IPS-NIHi7 (cell line): Measurements from ENCODE around the gene TMUB2.

Experiments used
- DNase-seq: peaks from one replicate; pipeline ENCODE4 v3.0.0; 2012; ENCODE audit warnings: mixed read lengths; ENCODE audit errors: extremely low spot score

The TMUB2 gene

DNA sequence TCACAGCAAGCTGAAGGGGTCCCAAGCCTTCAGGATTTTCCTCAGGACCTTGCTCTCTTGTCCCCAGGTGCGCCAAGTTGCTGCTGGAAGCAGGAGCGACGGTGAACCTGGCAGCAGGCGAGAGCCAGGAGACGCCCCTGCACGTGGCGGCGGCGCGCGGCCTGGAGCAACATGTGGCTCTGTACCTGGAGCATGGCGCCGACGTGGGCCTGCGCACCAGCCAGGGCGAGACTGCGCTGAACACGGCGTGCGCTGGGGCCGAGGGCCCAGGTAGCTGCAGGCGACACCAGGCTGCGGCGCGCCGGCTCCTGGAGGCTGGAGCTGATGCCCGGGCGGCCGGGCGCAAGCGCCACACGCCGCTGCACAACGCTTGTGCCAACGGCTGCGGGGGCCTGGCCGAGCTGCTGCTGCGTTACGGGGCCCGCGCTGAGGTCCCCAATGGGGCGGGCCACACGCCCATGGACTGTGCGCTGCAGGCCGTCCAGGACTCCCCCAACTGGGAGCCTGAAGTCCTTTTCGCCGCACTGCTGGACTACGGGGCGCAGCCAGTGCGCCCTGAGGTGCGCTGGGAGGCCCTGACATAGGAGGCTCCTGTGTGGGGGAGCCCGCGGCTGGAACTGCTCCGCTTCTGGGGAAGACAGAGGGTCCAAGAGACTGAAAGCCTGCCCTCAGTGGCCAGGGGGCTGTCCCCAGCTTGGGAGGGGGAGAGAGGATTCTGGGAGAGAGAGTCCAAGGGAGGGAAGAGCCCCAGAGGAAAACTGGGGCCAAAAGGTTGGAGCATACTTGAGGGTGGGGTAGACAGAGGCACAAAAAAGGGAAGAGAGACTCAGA lies 9.9 kb upstream of the TMUB2 start:
- no peak for DNase-seq

DNA sequence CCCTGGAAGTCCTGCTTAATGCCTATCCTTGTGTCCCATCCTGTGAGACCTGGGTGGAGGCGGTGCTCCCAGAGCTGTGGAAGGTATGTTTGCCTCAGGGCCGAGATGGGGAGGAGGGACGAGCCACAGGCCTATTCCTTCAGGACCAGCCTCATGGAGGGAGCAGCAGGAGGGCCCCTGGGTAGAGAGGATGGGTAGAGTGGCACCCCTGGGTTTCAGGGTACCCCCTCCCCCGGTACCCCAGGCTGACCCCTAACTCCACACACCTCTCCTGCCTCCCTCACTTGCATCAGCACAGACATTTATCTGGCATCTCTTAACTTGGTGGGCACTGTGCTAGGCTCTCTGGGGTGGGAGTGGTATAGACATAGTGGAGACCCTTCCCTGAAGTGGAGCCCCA lies 9.1 kb upstream of the TMUB2 start:
- no peak for DNase-seq

DNA sequence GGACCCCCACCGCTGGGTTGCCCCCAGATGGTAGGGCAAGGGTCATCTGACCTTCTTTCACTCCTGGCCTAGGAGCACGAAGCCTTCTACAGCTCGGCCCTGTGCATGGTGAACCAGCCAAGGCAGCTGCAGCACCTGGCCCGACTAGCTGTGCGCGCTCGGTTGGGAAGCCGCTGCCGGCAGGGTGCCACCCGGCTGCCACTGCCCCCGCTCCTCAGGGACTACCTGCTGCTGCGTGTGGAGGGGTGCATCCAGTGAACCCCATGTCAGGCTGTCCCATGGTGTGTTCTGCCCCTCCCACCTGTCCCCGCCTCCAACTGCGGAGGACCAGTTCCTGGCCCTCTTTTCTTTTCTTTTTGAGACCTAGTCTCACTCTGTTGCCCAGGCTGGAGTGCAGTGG lies 8.6 kb upstream of the TMUB2 start:
- DNase-seq, result no peak

DNA sequence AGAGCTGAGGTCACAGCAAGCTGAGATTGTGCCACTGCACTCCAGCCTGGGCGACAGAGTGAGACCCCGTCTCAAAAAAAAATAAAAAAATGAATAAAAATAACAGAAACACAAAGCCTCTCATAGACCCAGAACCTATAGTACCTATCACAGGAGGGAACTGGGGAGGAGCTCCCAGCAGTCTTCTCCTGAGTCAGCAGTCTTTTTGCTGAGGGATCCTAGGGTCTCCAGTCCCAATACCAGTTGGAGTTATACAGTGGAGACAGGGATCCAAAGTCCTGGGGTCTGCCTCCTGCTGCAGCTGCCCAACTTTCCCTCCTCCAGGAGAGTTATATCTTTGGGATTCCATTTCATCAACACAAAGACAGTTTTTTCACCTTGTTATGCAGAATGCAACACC lies 3.7 kb upstream of the TMUB2 start:
- DNase-seq, result no peak

DNA sequence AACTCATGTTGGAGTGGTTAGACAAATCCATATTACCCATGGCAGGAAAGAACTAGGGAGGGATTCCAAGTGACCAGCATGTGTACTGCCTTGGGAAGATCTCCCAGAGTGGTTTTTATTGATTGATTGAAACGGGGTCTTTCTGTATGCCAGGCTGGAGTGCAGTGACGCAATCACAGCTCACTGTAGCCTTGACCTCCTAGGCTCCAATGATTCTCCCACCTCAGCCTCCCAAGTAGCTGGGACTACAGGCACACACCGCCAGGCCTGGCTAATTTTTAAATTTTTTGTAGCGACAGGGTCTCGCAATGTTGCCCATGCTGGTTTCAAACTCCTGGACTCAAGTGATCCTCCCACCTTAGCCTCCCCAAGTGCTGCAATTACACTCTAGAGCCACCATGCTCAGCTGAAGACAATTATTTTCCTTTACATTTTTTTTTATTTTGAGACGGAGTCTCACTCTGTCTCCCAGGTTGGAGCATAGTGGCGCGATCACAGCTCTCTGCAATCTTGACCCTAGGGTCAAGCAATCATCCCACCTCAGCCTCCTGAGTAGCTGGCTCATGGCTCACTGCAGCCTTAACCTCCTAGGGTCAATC lies 2.5 kb upstream of the TMUB2 start:
- no peak for DNase-seq

DNA sequence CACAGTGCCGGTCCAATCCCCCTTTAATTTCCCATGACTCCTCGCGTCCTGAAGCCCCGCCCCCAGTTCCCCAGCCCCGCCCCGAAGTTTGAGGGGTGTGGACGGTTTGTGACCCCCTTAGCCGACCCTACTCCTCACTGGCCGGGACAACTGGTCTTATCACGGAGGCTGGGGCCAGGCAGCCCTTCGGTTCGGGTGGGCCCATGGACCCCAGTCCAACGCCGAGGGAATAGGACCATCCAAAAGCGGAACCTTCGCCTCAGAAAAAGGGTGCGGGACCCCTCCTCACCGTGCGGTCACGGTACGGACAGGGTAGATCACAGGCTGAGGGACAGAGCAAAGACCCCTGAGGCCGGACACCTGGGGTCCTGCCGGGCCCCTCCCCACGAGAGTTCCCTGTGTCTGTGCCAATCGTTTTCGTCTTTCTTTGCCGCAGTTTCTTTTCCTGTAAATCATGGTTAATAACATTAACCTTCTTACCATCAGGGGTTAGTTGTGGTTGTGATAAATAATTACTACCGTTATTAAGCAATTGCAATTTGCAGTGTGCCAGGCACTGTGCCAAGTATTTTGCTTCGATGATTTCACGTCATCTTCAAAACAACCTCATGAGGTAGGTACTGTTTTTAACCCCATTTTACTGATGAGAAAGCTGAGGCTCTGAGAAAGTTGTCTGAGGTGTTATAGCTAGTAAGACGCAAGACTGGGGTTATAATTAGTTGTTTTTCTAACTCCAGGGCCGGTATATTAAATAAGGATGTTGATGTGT lies 543 bp downstream of the TMUB2 start:
- DNase-seq, result no peak

DNA sequence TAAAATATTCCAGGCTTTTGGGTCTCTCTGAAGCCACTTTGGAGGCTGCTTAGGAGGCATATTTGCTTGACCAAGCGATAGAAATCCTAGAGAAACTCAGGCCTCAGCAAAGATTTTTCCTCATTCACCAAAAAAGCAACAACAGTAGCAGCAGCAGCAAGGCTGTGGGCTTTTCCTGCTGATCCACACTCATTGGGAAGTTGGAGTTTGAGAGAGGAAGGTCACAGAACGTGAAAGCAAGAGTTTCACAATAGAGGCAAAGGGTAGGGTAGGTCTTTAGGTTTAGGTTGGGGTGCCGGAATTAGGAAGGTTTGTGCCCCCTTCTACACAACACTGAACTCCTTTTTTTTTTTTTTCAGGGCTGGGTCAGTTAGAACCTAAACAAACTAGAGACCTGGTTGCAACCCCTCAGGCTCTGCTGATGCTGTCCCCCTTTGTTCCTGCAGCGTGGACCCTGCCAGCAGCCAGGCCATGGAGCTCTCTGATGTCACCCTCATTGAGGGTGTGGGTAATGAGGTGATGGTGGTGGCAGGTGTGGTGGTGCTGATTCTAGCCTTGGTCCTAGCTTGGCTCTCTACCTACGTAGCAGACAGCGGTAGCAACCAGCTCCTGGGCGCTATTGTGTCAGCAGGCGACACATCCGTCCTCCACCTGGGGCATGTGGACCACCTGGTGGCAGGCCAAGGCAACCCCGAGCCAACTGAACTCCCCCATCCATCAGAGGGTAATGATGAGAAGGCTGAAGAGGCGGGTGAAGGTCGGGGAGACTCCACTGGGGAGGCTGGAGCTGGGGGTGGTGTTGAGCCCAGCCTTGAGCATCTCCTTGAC lies 2.0 kb downstream of the TMUB2 start:
- DNase-seq, result no peak

DNA sequence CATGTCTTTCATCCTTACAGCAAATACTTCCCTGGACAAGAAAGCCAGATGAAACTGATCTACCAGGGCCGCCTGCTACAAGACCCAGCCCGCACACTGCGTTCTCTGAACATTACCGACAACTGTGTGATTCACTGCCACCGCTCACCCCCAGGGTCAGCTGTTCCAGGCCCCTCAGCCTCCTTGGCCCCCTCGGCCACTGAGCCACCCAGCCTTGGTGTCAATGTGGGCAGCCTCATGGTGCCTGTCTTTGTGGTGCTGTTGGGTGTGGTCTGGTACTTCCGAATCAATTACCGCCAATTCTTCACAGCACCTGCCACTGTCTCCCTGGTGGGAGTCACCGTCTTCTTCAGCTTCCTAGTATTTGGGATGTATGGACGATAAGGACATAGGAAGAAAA lies 3.7 kb downstream of the TMUB2 start:
- no peak for DNase-seq

DNA sequence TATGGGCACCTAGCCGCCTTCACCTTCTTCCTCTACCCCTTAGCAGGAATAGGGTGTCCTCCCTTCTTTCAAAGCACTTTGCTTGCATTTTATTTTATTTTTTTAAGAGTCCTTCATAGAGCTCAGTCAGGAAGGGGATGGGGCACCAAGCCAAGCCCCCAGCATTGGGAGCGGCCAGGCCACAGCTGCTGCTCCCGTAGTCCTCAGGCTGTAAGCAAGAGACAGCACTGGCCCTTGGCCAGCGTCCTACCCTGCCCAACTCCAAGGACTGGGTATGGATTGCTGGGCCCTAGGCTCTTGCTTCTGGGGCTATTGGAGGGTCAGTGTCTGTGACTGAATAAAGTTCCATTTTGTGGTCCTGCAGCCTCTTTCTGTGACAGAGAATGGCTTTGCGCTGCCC lies 4.6 kb downstream of the TMUB2 start:
- DNase-seq, result no peak

DNA sequence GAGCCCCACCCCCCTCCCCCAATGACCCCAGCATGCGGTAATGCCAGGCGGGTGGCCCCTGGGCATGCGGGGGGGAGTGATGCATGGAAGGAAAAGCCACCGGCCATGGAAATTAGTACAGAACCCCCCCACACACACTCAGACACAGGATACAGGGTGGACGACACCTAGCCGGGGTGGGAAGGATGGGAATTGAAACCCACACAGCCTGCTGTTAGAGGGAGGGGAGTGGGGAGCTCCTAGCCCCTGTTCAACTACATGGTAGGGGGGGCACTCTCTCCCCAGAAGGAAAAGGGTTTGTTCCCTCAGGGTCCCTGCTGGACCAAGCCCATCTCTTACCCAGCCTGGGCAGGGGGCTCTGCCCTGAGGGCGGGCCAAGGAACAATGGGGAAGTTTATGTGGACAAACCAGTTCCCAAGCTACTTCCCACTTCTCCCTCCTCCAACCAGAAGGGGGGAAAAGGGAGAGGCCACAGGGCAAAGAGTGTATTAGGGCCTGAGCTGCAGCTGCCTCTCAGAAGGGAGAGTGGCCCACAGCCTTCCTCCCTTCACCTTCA lies 5.2 kb downstream of the TMUB2 start:
- DNase-seq, result peak; percentile 44

DNA sequence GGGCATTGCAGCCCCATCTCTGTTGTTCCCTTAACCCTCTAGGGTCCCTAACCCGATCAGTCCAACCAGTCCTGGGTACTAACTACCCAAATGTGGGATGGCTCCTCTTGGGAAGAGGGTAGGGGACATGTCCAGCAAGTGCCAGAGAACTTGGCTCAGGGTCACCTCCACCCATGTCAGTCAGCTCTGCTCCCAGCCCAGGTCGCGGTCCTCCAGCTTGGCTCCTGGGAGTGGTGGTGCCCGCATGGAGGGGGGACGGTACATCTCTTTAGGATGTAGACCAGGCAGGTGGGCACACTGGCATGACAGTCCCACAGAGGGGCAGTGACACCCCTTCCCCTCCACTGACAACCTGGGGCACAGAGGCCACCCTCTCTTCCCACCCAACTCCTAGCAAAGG lies 6.0 kb downstream of the TMUB2 start:
- no peak for DNase-seq

DNA sequence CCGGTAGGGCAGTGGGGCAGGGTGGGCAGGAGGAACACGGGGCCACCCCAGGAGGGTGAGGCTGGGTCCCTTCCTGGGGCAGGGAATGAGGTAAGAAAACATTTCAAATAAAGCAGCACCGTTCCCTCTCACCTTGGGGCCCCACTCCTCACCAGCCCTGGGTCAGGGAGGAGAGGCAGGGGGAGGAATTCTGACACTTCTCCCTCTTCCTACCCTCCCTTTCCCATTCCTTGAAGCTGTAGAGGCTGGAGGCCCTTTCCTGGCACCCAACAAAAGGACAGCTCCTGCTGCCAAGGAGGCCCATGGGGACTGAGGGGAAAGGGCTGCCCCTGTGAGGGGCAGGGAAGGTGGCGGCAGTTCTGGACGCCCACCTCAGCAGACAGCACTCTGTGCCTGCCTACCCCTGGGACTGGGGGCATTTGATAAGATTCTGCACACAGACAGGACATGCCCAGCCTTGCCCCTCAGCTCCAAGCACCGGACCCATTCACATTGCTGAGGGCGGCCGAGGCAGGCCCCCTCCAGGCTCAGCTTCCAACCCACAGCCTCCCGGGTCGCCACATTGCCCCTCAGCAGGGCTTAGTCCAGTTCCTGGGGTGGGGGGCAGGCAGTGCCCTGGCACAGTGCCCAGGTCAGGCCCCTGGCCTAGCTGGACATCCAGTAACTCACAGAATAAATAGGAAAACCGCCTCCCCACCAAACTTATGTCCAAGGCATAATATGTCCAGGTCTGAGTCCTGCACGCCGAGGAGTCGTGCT lies 6.7 kb downstream of the TMUB2 start:
- DNase-seq, result no peak

DNA sequence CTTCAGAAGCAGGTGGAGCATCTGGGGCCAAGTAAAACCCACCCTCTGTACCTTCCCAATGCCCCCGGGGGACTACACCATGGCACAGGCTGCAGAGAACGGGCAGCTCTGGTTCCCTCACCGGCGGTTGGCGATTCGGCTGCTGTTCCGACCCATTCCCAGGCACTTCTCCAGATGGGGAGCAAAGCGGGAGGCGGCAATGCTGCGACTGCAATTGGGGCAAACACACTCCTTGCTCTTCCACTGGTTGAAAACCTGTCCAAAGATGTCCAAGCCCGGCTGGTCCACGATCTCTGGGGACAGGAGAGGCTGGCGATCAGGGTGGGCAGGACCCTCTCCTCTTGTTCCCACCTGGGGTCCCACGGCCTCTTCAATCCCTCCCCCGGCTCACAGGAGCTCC lies 10.3 kb downstream of the TMUB2 start:
- DNase-seq, result no peak

DNA sequence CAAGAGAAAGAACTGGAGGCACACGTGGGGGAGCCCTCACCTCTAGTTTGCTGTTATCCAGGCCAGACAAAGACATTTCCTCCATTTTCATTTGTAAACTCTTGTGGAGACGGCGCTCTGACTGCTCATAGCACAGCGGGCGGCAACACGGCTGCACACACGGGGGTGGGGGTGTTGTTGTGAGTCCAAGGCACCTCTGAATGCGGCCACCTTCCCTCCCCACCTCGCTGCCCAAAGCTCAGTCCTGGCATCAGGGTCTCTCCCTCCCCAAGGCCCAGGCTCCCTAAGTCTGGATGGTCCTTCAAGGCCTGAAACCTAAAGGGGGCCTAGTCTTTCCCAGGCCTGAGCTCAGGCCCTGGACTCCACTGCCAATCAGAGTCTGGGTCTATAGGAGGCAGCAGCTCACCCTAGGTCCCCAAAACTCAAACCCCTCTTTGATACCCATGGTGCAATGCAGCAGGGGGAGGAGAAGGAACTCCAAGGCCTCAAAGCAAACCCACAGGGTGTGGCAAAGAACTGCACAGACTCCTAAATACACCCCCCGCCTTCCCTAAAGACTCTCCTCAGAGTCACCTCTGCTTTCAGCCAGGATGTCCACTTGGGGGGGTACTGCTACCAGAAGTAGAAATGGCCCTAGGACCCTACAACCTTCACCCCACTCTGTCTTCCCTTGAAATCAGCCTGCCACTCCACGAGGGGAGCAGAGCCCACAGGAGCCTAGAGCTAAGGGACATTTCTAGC lies 11.4 kb downstream of the TMUB2 start:
- no peak for DNase-seq

DNA sequence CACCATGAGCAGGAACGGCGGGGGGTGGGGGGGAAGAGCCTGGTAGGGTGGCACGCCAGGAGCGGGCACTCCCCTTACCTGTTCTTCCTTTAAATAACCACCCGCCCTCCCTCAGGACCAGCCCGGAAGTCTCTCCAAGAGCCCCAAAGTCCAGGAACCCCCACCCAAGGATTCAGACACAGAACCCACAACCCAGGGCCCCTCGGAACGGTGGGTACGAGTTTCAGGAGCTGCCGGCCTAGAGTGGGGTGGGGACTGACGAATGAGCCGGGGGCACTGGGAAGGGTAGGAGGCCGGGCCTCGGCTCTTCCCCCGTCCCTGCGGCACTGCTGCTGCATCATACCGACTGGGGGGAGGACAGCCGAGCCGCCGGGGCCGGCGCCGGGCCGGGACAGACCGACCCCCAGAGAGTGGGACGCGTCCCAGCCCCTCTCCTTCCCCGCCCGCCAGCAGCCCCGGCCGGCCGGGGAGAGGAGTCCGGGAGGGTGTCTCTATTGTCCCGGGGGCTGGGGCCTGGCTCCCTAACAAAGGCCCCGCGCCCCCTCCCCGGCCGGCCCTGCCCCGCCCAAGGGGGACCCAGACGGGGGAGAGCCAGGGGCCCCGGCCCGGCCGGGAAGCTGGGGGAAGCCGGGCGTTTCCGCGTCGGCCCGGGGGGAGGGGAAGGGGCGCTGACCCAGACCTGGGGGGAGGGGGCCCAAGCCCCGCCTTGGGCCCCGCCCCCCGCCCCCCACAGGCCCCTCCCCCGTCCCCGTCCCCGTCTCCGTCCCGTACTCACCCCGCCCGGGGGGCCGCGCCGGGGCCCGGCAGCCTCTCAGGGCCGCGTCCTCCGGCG lies 12.2 kb downstream of the TMUB2 start:
- DNase-seq, result peak; percentile 85

DNA sequence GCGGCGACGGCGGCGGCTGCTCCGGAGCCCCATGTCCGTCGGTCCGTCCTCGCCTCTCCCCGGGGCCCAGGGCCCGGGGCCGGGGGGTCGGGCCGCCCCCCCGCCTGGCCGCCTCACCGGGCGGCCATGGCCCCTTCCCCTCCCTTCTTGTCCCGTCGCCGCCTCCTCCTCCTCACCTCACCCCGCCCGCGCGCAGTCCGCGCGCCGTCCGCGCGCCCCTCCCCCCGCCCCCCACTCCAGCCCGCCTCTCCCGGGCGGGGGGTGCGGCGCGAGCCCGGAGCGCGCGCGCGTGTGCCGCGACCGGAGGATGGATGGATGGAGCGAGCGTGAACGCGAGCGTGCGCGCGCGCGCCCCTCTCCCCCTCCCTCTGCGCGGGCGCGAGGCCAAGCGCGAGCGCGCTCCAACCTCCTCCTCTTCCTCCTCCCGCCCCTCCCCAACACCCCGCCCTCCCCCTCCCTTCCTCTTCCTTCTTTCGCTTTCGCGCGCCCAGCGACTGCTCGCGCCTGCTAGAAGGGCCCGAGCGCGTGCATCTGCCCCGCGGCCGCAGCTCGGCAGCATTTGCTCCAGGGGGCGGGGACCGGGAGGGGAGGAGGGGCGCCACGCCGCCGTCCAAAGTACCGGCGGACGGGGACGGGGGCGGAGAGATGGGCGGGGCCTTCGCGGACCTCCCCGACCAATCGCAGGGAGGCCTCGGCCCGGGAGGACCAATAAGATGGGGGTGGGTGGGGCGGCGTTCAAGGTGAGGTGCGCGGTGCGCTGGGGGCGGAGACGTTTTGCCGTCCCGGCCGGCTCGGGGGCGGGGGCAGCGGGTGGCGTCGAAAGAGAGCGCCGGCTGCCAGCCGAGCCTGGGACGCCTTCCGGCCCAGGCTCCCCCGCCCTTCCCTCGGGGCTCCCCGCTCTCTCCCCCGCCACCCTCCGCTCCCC lies 13.0 kb downstream of the TMUB2 start, which contains the start of gene ATXN7L3:
Gene ATXN7L3 (minus strand): TSS at position 332 of the 925 bp plus-strand sequence. CDS start 1,814 bp downstream, outside the sequence.
- DNase-seq, result peak; percentile 97

DNA sequence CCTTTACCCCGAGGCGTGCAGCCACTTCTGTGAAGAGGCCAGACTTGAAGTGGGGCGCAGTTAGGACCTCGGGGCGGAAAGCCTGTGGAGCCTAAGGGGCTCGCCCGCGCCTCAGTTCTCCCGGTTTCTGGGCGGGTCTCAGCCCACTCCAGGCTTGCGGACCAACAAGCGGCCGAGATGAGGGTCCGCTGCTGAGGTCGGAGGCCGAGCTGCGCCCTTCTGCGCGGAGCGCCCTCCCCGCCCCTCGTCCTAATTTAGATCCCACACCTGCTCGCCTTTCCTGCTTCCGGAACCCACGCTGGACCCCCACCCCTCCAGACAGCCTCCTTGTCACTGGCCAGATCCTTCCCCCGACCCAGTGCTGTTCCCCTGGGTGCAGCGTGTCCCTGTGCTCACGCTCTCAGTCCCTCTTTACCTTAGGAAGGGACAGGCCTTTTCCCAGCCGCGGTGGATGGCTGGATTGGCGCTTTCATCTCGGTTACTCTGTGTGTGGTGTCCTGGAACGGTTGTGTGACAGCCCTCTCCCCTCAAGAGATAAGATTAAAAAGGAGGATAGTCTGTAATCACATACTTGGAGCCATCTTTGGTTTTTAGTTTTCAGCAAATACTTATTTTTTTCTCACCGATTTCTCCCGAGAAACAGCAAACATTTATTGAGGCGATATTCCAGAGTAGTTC lies 13.8 kb downstream of the TMUB2 start:
- DNase-seq, result no peak
